HEK293T (cell line): ENCODE results near the gene MACROD1.

ENCODE experiments used
- CTCF ChIA-PET: fragments of 350-600 bp; formaldehyde crosslinking; extraction: SDS; loops from one replicate; lab custom pipeline; 2021; ENCODE audit warnings: antibody characterized with exemption, inconsistent platforms; lab: Yijun Ruan, JAX
- POLR2A ChIA-PET: fragments of 350-600 bp; formaldehyde crosslinking; extraction: SDS; loops from one replicate; lab custom pipeline; 2020; ENCODE audit warnings: antibody characterized with exemption, inconsistent platforms; lab: Yijun Ruan, JAX
- DNase-seq: peaks from one replicate; pipeline ENCODE4 v3.0.0; 2012; ENCODE audit warnings: mixed read lengths; ENCODE audit errors: extremely low spot score
- ARNT ChIP-seq: fragments of 450-650 bp; IDR thresholded peaks from 2 replicates; pipeline ENCODE4 v1.6.1; 2017; ENCODE audit warnings: mild to moderate bottlenecking
- BHLHE40 ChIP-seq: fragments of 450-650 bp; IDR thresholded peaks from 2 replicates; pipeline ENCODE4 v1.6.1; 2016; ENCODE audit warnings: mild to moderate bottlenecking, moderate library complexity, borderline replicate concordance
- CTBP1 ChIP-seq: fragments of 450-650 bp; IDR thresholded peaks from 2 replicates; pipeline ENCODE4 v1.6.1; 2016; ENCODE audit warnings: borderline replicate concordance
- FOXA1 ChIP-seq: fragments of 450-650 bp; IDR thresholded peaks from 2 replicates; pipeline ENCODE4 v1.6.1; 2016; ENCODE audit warnings: mild to moderate bottlenecking
- FOXK2 ChIP-seq: fragments of 450-650 bp; IDR thresholded peaks from 2 replicates; pipeline ENCODE4 v1.6.1; 2016; ENCODE audit warnings: mild to moderate bottlenecking
- FOXM1 ChIP-seq: fragments of 450-650 bp; IDR thresholded peaks from 2 replicates; pipeline ENCODE4 v1.6.1; 2017; ENCODE audit warnings: mild to moderate bottlenecking, borderline replicate concordance
- HDGF ChIP-seq: fragments of 450-650 bp; IDR thresholded peaks from 2 replicates; pipeline ENCODE4 v1.6.1; 2017; ENCODE audit warnings: antibody characterized with exemption, borderline replicate concordance
- L3MBTL2 ChIP-seq: fragments of 450-650 bp; conservative IDR thresholded peaks from 2 replicates; pipeline ENCODE4 v1.6.1; 2016; ENCODE audit warnings: mild to moderate bottlenecking
- LEF1 ChIP-seq: fragments of 450-650 bp; IDR thresholded peaks from 2 replicates; pipeline ENCODE4 v1.6.1; 2017; ENCODE audit warnings: mild to moderate bottlenecking, borderline replicate concordance
- NFRKB ChIP-seq: fragments of 450-650 bp; IDR thresholded peaks from 2 replicates; pipeline ENCODE4 v1.6.1; 2016; ENCODE audit warnings: mild to moderate bottlenecking, moderate library complexity
- SP1 ChIP-seq: fragments of 450-650 bp; IDR thresholded peaks from 2 replicates; pipeline ENCODE4 v1.6.1; 2017
- SUZ12 ChIP-seq: fragments of 450-650 bp; IDR thresholded peaks from 2 replicates; pipeline ENCODE4 v1.6.1; 2016; ENCODE audit warnings: mild to moderate bottlenecking
- TARDBP ChIP-seq: fragments of 450-650 bp; IDR thresholded peaks from 2 replicates; pipeline ENCODE4 v1.6.1; 2016
- ZNF384 ChIP-seq: fragments of 450-650 bp; IDR thresholded peaks from 2 replicates; pipeline ENCODE4 v1.6.1; 2016
- TF ChIP-seq, protein P1 (sequence below): fragments of 450-650 bp; IDR thresholded peaks from 2 replicates; pipeline ENCODE4 v1.6.1; 2016

Gene MACROD1

DNA sequence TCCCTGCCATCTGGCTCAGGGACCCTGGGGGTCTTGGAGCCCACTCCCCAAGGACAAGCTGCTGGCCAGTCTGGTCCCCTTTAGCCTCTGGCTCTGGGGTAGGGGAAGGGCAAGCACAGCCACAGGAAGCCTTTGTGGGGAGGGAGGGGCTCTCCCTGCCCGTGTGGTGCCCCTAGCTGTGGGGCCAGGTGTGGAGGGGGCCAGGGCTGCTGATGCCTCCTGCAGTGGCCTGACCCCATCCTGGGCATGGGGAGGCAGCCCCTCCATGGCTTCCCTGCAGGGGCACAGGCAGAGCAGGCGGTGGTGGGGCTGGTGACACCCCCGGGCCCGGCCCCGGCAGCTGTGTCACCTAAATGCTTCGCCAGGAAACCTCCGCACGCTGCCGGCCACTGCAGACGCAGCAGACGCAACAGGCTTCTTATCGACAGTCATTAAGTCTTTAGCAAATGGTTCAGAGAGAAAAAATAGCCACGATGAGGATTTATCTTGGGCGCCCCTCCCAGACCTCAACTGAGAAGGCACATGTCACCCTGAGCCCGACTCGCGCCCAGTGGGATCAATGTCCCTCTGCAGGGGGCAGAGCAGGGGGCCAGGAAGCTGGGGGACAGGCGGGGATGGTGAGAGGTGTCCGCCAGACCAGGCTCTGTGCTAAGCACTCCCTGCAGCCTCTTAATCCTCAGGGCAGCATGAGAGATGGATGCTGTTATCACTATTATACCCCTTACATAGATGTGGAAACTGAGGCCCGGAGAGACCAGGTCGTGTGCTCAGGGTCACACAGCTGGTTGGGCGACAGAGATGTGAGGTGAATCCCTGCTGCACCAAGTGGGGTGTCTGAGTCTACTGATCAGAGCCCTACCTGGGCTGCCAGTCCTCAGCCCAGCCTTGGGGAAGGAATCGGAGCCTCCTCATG lies 96.3 kb downstream of the MACROD1 start:
- ChIA-PET POLR2A (interaction anchor here (1.0 kb wide), 1 partner anchor 94 kb away, joined by 3 read pairs; no protein-coding TSS in a partner anchor), CTCF (no interaction called here)
- DNase-seq, result no peak
- TF ChIP-seq TARDBP (no peak), BHLHE40 (no peak), SUZ12 (no peak), NFRKB (no peak), FOXM1 (no peak), CTBP1 (no peak), SP1 (no peak), FOXK2 (no peak), LEF1 (no peak)

DNA sequence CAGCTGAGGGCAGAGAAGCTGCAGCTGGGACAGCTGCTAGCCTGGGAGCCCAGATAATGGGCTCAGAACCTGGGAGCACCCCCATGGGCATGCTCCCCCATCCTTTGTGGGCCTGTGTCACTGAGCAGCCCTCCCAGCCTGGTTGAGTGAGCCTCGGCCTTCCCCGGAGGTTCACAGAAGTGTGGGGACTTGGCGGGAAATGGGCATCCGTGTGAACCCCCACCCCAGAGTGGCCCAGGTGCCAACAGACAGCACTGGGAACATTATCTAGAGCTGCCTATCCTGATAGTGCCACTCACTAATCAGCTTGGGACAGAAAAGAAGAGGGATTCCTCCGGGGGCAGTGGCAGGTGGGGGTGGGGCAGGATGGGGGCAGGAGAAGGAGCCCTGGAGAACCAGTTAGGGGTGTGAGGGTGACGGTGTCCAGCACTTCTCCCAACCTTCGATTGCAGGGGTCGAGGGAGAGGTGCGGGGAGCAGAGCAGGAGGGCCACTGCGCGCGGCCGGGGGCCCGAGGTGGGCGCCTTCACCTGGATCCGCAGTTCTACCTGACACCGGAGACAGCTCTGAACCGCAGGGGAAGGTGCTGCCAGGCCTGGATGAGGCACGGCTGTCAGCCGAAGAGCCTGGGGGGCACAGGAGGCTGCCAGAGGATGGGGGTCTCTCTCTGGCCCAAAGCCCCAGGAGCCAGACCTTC lies 97.1 kb downstream of the MACROD1 start:
- ChIA-PET CTCF (no interaction called here), POLR2A (no interaction called here)
- TF ChIP-seq, protein P1, sequence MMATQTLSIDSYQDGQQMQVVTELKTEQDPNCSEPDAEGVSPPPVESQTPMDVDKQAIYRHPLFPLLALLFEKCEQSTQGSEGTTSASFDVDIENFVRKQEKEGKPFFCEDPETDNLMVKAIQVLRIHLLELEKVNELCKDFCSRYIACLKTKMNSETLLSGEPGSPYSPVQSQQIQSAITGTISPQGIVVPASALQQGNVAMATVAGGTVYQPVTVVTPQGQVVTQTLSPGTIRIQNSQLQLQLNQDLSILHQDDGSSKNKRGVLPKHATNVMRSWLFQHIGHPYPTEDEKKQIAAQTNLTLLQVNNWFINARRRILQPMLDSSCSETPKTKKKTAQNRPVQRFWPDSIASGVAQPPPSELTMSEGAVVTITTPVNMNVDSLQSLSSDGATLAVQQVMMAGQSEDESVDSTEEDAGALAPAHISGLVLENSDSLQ, result no peak
- TF ChIP-seq FOXK2 (no peak), L3MBTL2 (no peak), FOXA1 (no peak), ARNT (no peak), HDGF (no peak), LEF1 (no peak), SUZ12 (no peak), SP1 (no peak)
- no peak for DNase-seq

DNA sequence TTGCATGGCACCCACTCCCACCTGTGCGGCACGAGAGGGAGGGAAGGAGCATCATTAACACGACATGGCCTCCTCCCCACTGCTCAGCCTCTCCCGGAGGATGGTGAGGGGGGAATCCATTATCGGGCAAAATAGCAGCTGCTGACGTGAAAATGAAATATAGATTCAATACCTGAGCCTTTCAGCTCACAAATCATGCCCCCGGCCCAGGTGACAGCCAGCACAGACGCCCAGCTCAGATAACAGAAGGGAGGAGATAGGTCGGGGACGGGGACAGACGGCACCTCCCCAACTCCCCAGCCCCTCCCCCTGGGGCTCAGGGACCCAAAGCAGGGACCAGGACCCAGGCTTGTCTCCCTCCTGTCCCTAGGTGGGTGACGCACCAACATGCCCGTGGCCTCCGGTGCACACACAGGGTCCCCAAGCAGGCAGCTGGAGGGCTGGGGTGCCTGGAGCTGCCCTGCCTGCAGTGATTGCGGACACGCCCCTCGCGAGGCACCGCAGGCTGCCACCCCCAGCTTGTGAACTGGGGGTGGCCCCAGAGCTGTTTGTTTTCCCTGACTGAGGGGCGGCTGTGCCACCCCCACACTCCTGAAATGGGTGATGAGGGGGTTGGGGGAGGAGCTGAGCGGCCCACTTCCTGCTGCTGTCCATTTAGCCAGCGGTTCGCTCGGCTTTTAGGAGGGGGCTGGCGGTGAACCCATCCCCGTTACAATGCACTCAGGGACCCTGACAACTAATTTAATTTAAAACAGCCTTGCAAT lies 98.5 kb downstream of the MACROD1 start:
- TF ChIP-seq L3MBTL2, result no peak
- TF ChIP-seq FOXK2, result no peak
- no peak for TF ChIP-seq TARDBP
- ChIA-PET POLR2A (no interaction called here), CTCF (interaction anchor here (0.6 kb wide), 1 partner anchor 960 kb away, joined by 3 read pairs; the partner anchor contains the start of gene SNX15)
- no peak for DNase-seq

GRCh38 chr11:64065712-64066111 lies 100.2 kb downstream of the MACROD1 start:
- ChIA-PET CTCF (no interaction called here), POLR2A (no interaction called here)
- TF ChIP-seq L3MBTL2 (no peak), LEF1 (no peak), SUZ12 (no peak), SP1 (no peak), FOXK2 (no peak)
- DNase-seq, result no peak

DNA sequence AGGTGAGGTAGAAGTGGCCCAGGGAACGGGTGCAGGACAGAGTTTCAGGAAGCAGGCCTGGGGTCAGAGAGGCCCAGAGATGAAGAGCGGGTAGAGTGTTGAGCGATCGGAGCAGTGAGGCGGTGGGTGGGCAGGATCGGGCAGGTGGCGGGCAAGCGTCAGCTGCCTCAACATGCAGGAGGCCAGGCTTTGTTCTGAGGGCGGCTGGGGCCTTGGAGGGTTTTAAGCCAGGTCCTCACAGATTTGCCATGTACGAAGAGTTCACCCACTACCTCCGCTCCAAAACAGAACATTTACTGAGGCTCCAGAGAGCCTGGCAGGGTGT lies 100.8 kb downstream of the MACROD1 start:
- ChIA-PET CTCF (no interaction called here), POLR2A (no interaction called here)
- TF ChIP-seq SUZ12, result no peak
- TF ChIP-seq FOXK2, result no peak
- no peak for TF ChIP-seq FOXA1
- no peak for TF ChIP-seq CTBP1
- TF ChIP-seq ARNT, result no peak
- no peak for TF ChIP-seq LEF1
- TF ChIP-seq ZNF384, result no peak
- TF ChIP-seq NFRKB, result no peak
- TF ChIP-seq BHLHE40, result no peak
- no peak for DNase-seq

DNA sequence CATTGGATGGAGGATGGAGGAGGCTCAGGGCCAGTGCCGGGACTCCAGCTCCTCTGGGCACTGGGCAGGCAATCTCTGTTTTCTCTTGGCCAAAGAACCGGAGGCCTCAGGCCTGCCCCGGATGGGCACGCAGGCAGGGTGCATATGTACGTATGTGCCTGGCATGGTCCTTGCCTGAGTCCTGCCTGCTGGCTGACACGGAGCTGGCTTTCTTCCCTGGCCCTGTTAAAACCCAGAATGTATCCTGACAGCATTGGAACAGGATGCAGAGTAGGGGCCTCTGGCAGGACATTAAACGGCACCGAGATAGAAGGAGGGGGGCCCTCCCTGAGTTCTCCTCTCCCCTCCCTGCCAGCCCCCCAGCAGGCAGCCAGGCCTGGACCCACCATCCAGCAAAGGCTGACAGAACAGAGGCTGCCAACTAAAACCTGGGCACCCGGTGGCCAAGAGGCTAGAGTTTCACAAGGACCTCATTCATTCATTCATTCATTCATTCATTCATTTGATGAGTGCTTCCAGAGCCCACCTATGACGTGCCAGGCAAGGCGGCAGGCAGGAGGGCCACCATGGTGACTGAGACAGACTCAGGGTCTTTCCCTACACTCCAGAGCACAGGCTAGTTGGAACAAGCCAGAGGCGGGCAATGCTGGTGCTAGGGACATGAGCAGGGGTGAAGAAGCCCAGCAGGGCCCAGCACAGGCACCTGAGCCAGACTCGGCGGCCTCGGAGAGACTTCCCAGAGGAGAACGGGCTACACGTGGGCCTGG lies 101.4 kb downstream of the MACROD1 start:
- no peak for DNase-seq
- ChIA-PET POLR2A (interaction anchor here (0.6 kb wide), 1 partner anchor 1388 kb away, joined by 3 read pairs; no protein-coding TSS in a partner anchor), CTCF (no interaction called here)
- TF ChIP-seq SP1 (no peak), LEF1 (no peak), HDGF (no peak), CTBP1 (no peak), L3MBTL2 (no peak), FOXK2 (no peak), BHLHE40 (no peak), ZNF384 (no peak), FOXA1 (no peak), TARDBP (no peak), ARNT (no peak), FOXM1 (no peak)
- TF ChIP-seq, protein P1, result no peak
